GM12878 (cell line): ENCODE results near the gene PLXNB2. TPM values are rescaled to one million over a fixed set of nuclear protein-coding genes. Genes with fewer than 3 reads are reported as not detected.

ENCODE experiments used
- CREM ChIP-seq: IDR thresholded peaks from 2 replicates; pipeline ENCODE4 v1.6.1; 2014; ENCODE audit warnings: antibody characterized with exemption, low read depth
- ETV6 ChIP-seq, 2 experiments: fragments of 450-650 bp in 1 of 2; IDR thresholded peaks in 1 of 2; conservative IDR thresholded peaks in 1 of 2; 2 replicates each; pipeline ENCODE4 v1.6.1; 2014; ENCODE audit warnings: antibody characterized with exemption in 1 of 2, borderline replicate concordance in 1 of 2, low read depth in 1 of 2, mild to moderate bottlenecking in 1 of 2, moderate library complexity in 1 of 2
- GATAD2B ChIP-seq: fragments of 450-650 bp; conservative IDR thresholded peaks from 2 replicates; pipeline ENCODE4 v1.6.1; 2017; ENCODE audit warnings: low read depth, mild to moderate bottlenecking, moderate library complexity
- HCFC1 ChIP-seq: fragments of 150-350 bp; IDR thresholded peaks from 2 replicates; pipeline ENCODE4 v1.6.1; 2014; ENCODE audit warnings: low read length
- JUND ChIP-seq: IDR thresholded peaks from 2 replicates; pipeline ENCODE4 v1.6.1; 2012; ENCODE audit warnings: low read depth, mild to moderate bottlenecking, low read length, improper control_type of control experiment, moderate library complexity
- KDM1A ChIP-seq: fragments of 200-600 bp; sonication (generic); IDR thresholded peaks from 2 replicates; pipeline ENCODE4 v1.6.1; 2016; ENCODE audit warnings: borderline replicate concordance
- MEF2A ChIP-seq: IDR thresholded peaks from 2 replicates; pipeline ENCODE4 v1.6.1; 2011; ENCODE audit warnings: low read depth, mild to moderate bottlenecking, low read length, moderate library complexity; ENCODE audit not compliant: insufficient read depth
- MEF2B ChIP-seq: fragments of 450-650 bp; IDR thresholded peaks from 2 replicates; pipeline ENCODE4 v1.6.1; 2018; ENCODE audit warnings: mild to moderate bottlenecking, moderate library complexity; ENCODE audit not compliant: partially characterized antibody, poor library complexity, severe bottlenecking
- MYC ChIP-seq: IDR thresholded peaks from 2 replicates; pipeline ENCODE4 v1.6.1; 2011; ENCODE audit warnings: mild to moderate bottlenecking, low read length, moderate library complexity, inconsistent platforms; ENCODE audit not compliant: insufficient read depth, insufficient replicate concordance, insufficient read length, severe bottlenecking
- RCOR1 ChIP-seq: conservative IDR thresholded peaks from 2 replicates; pipeline ENCODE4 v1.6.1; 2012; ENCODE audit warnings: low read depth, low read length, improper control_type of control experiment
- SIX5 ChIP-seq: IDR thresholded peaks from 2 replicates; pipeline ENCODE4 v1.6.1; 2011; ENCODE audit warnings: mild to moderate bottlenecking, low read depth, low read length, moderate library complexity; ENCODE audit not compliant: severe bottlenecking
- SMAD5 ChIP-seq: IDR thresholded peaks from 2 replicates; pipeline ENCODE4 v1.6.1; 2016; ENCODE audit warnings: antibody characterized with exemption, low read depth
- ZNF274 ChIP-seq: IDR thresholded peaks from one replicate; pipeline ENCODE4 v1.8.0; 2011; ENCODE audit not compliant: insufficient read length, insufficient read depth
- polyA plus RNA-seq, 11 experiments: library from polyadenylated mRNA; depleted of rRNA in 4 of 11; unstranded in 6 of 11; stranded (reverse) in 5 of 11; fragments of >200 nt; fragmentation: Nextera tagmentation in 4 of 11; fragmentation: Illumina TruSeq in 1 of 11; extraction: Ambion mirVana in 4 of 11; extraction: Trizol in 1 of 11; gene quantifications; 1 replicate in 1 of 11; 2 replicates in 10 of 11; pipeline versions ENCODE4 v1.2.1 to v1.2.3, GENCODE V29; 2011 to 2016; ENCODE audit warnings: inconsistent platforms in 2 of 11, missing spikeins in 2 of 11, low read depth in 1 of 11
- total RNA-seq, 4 experiments: library from RNA; depleted of rRNA in 3 of 4; stranded (reverse); fragments of >200 nt in 3 of 4; fragmentation: Illumina TruSeq in 1 of 4; extraction: Trizol in 1 of 4; gene quantifications; 2 replicates each; pipeline versions ENCODE4 v1.2.1 to v1.2.3, GENCODE V29; 2013 to 2021
- TF ChIP-seq, protein P1 (sequence below): fragments of 450-650 bp; IDR thresholded peaks from 2 replicates; pipeline ENCODE4 v1.6.1; 2016; ENCODE audit warnings: mild to moderate bottlenecking, moderate library complexity, borderline replicate concordance
- TF ChIP-seq, protein P2 (sequence below): IDR thresholded peaks from 2 replicates; pipeline ENCODE4 v1.6.1; 2012; ENCODE audit warnings: low read depth, low read length, improper control_type of control experiment
- TF ChIP-seq, protein P3 (sequence below): fragments of 450-650 bp; IDR thresholded peaks from 2 replicates; pipeline ENCODE4 v1.6.1; 2017; ENCODE audit warnings: mild to moderate bottlenecking, moderate library complexity
- TF ChIP-seq, protein P4 (sequence below): IDR thresholded peaks from 2 replicates; pipeline ENCODE4 v1.6.1; 2012; ENCODE audit warnings: low read depth, low read length, improper control_type of control experiment
- TF ChIP-seq, protein P5 (sequence below): IDR thresholded peaks from 2 replicates; pipeline ENCODE4 v1.6.1; 2011; ENCODE audit warnings: low read depth, low read length, improper control_type of control experiment, borderline replicate concordance

Gene PLXNB2
- total and polyA plus RNA-seq, 10 of the 15 experiments (the other 5 are each of a cell fraction or from before 2014, with no cell fraction given): 0.68 to 134 (median 41.9) TPM

DNA sequence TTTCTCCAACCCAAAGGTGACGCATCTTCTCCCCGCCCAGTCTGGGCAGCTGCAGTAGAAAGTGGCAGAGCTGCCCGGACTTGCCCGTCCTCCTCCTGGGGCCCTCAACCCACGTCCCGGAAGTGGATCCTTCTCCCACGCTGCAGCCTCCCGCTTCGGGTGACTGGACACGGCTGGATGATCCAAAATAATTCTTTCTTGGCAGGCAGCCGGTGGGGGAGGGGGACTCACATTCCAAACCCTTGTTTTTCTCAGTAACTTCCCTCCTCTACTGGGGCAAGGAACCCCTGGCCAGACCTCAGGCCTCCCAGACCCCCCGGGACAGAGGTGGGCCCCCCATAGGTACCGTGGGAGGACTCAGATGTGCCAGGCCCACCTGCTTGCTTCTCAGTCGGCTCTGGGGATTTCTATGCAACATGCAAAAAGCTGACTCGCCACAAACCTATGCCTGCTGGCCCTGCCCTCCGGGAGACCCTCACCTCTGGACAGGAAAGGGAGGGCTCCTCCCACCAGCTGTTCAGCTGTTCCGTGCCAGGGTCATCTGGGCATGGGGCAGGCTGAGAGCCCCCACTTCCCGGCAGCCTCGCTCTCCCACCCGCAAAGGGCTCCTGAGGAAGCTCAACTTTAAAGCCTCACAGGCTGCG lies 1.4 kb downstream of the PLXNB2 start (continued):
- TF ChIP-seq, protein P1, sequence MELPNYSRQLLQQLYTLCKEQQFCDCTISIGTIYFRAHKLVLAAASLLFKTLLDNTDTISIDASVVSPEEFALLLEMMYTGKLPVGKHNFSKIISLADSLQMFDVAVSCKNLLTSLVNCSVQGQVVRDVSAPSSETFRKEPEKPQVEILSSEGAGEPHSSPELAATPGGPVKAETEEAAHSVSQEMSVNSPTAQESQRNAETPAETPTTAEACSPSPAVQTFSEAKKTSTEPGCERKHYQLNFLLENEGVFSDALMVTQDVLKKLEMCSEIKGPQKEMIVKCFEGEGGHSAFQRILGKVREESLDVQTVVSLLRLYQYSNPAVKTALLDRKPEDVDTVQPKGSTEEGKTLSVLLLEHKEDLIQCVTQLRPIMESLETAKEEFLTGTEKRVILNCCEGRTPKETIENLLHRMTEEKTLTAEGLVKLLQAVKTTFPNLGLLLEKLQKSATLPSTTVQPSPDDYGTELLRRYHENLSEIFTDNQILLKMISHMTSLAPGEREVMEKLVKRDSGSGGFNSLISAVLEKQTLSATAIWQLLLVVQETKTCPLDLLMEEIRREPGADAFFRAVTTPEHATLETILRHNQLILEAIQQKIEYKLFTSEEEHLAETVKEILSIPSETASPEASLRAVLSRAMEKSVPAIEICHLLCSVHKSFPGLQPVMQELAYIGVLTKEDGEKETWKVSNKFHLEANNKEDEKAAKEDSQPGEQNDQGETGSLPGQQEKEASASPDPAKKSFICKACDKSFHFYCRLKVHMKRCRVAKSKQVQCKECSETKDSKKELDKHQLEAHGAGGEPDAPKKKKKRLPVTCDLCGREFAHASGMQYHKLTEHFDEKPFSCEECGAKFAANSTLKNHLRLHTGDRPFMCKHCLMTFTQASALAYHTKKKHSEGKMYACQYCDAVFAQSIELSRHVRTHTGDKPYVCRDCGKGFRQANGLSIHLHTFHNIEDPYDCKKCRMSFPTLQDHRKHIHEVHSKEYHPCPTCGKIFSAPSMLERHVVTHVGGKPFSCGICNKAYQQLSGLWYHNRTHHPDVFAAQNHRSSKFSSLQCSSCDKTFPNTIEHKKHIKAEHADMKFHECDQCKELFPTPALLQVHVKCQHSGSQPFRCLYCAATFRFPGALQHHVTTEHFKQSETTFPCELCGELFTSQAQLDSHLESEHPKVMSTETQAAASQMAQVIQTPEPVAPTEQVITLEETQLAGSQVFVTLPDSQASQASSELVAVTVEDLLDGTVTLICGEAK: peak; percentile 40; the same call in 1 of the 2 replicates
- no peak for TF ChIP-seq MEF2B
- TF ChIP-seq, protein P2, sequence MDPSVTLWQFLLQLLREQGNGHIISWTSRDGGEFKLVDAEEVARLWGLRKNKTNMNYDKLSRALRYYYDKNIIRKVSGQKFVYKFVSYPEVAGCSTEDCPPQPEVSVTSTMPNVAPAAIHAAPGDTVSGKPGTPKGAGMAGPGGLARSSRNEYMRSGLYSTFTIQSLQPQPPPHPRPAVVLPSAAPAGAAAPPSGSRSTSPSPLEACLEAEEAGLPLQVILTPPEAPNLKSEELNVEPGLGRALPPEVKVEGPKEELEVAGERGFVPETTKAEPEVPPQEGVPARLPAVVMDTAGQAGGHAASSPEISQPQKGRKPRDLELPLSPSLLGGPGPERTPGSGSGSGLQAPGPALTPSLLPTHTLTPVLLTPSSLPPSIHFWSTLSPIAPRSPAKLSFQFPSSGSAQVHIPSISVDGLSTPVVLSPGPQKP: peak; percentile 42
- TF ChIP-seq, protein P3, sequence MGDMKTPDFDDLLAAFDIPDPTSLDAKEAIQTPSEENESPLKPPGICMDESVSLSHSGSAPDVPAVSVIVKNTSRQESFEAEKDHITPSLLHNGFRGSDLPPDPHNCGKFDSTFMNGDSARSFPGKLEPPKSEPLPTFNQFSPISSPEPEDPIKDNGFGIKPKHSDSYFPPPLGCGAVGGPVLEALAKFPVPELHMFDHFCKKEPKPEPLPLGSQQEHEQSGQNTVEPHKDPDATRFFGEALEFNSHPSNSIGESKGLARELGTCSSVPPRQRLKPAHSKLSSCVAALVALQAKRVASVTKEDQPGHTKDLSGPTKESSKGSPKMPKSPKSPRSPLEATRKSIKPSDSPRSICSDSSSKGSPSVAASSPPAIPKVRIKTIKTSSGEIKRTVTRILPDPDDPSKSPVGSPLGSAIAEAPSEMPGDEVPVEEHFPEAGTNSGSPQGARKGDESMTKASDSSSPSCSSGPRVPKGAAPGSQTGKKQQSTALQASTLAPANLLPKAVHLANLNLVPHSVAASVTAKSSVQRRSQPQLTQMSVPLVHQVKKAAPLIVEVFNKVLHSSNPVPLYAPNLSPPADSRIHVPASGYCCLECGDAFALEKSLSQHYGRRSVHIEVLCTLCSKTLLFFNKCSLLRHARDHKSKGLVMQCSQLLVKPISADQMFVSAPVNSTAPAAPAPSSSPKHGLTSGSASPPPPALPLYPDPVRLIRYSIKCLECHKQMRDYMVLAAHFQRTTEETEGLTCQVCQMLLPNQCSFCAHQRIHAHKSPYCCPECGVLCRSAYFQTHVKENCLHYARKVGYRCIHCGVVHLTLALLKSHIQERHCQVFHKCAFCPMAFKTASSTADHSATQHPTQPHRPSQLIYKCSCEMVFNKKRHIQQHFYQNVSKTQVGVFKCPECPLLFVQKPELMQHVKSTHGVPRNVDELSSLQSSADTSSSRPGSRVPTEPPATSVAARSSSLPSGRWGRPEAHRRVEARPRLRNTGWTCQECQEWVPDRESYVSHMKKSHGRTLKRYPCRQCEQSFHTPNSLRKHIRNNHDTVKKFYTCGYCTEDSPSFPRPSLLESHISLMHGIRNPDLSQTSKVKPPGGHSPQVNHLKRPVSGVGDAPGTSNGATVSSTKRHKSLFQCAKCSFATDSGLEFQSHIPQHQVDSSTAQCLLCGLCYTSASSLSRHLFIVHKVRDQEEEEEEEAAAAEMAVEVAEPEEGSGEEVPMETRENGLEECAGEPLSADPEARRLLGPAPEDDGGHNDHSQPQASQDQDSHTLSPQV: no peak
- no peak for TF ChIP-seq MEF2A
- TF ChIP-seq JUND: no peak
- TF ChIP-seq HCFC1: no peak
- no peak for TF ChIP-seq SIX5
- TF ChIP-seq ETV6 (conservative IDR thresholded peaks at IDR 0.05 in 1 of 2, IDR thresholded peaks at IDR 0.05 in 1 of 2; ENCODE audit: borderline replicate concordance in 1 of 2, low read depth in 1 of 2): no peak
- TF ChIP-seq, protein P4, sequence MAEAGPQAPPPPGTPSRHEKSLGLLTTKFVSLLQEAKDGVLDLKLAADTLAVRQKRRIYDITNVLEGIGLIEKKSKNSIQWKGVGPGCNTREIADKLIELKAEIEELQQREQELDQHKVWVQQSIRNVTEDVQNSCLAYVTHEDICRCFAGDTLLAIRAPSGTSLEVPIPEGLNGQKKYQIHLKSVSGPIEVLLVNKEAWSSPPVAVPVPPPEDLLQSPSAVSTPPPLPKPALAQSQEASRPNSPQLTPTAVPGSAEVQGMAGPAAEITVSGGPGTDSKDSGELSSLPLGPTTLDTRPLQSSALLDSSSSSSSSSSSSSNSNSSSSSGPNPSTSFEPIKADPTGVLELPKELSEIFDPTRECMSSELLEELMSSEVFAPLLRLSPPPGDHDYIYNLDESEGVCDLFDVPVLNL: no peak
- no peak for TF ChIP-seq RCOR1
- peak; percentile 85 for TF ChIP-seq GATAD2B
- TF ChIP-seq ZNF274: no peak
- TF ChIP-seq, protein P5, sequence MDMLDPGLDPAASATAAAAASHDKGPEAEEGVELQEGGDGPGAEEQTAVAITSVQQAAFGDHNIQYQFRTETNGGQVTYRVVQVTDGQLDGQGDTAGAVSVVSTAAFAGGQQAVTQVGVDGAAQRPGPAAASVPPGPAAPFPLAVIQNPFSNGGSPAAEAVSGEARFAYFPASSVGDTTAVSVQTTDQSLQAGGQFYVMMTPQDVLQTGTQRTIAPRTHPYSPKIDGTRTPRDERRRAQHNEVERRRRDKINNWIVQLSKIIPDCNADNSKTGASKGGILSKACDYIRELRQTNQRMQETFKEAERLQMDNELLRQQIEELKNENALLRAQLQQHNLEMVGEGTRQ: no peak
- no peak for TF ChIP-seq SMAD5
- no peak; the same call in 1 of the 2 replicates for TF ChIP-seq CREM
- no peak for TF ChIP-seq KDM1A
- TF ChIP-seq MYC: no peak
